Measurements from ENCODE around the gene PRKCZ. TPM values are rescaled to one million over a fixed set of nuclear protein-coding genes. Genes with fewer than 3 reads are reported as not detected.

Gene PRKCZ
- total RNA-seq, 1 donor, result 0.72 TPM

- Histone ChIP-seq H4K20me1 (ENCODE audit: insufficient read depth, low read length) (no peaks in the 10 kb centered on the region), H3K27ac (ENCODE audit: low read depth, low read length) (no peak overlapping the region), H3K27me3 (ENCODE audit: insufficient read depth, low read length) (peaks cover 3% of the 10 kb centered on the region), H3K79me2 (ENCODE audit: insufficient read depth, low read length) (no peaks in the 10 kb centered on the region), H3K4me2 (ENCODE audit: insufficient read depth, low read length) (no peak overlapping the region), H2AFZ (ENCODE audit: low read length) (no peak overlapping the region), H3K4me1 (ENCODE audit: insufficient read depth, low read length) (no peaks in the 10 kb centered on the region), H3K36me3 (ENCODE audit: insufficient read depth, low read length) (no peaks in the 10 kb centered on the region), H3K4me3 (ENCODE audit: insufficient read depth, low read length) (no peak overlapping the region), H3K9me3 (ENCODE audit: low read depth, low read length) (no peaks in the 10 kb centered on the region)
- no peak for TF ChIP-seq CTCF (IDR thresholded peaks at IDR 0.05; ENCODE audit: extremely low read depth, low read depth, low read length)
- DNase-seq (ENCODE audit: insufficient read length, low spot score, missing footprints), result peak; percentile 68
Observed at GRCh38 chr1:2158272-2158671, 108.1 kb downstream of the PRKCZ start.

GRCh38 chr1:2159124-2159523 is 108.9 kb downstream of the PRKCZ start:
- Histone ChIP-seq H3K9me3 (ENCODE audit: low read depth, low read length) (no peaks in the 10 kb centered on the region), H3K27ac (ENCODE audit: low read depth, low read length) (no peak overlapping the region), H3K4me3 (ENCODE audit: insufficient read depth, low read length) (no peak overlapping the region), H2AFZ (ENCODE audit: low read length) (no peak overlapping the region), H3K36me3 (ENCODE audit: insufficient read depth, low read length) (no peaks in the 10 kb centered on the region), H3K79me2 (ENCODE audit: insufficient read depth, low read length) (no peaks in the 10 kb centered on the region), H3K4me1 (ENCODE audit: insufficient read depth, low read length) (no peaks in the 10 kb centered on the region), H3K4me2 (ENCODE audit: insufficient read depth, low read length) (no peak overlapping the region), H4K20me1 (ENCODE audit: insufficient read depth, low read length) (no peaks in the 10 kb centered on the region), H3K27me3 (ENCODE audit: insufficient read depth, low read length) (peaks cover 3% of the 10 kb centered on the region)
- DNase-seq (ENCODE audit: insufficient read length, low spot score, missing footprints), result no peak
- TF ChIP-seq CTCF (IDR thresholded peaks at IDR 0.05; ENCODE audit: extremely low read depth, low read depth, low read length), result no peak

- H3K27me3 ChIP-seq (ENCODE audit: insufficient read depth, low read length), result peaks cover 3% of the 10 kb centered on the region
- no peaks in the 10 kb centered on the region for H3K79me2 ChIP-seq (ENCODE audit: insufficient read depth, low read length)
- H2AFZ ChIP-seq (ENCODE audit: low read length), result no peak overlapping the region
- H3K4me2 ChIP-seq (ENCODE audit: insufficient read depth, low read length), result no peak overlapping the region
- H3K36me3 ChIP-seq (ENCODE audit: insufficient read depth, low read length), result no peaks in the 10 kb centered on the region
- H3K4me3 ChIP-seq (ENCODE audit: insufficient read depth, low read length), result no peak overlapping the region
- DNase-seq (ENCODE audit: insufficient read length, low spot score, missing footprints), result no peak
- no peak for TF ChIP-seq CTCF (IDR thresholded peaks at IDR 0.05; ENCODE audit: extremely low read depth, low read depth, low read length)
- no peaks in the 10 kb centered on the region for H4K20me1 ChIP-seq (ENCODE audit: insufficient read depth, low read length)
- H3K9me3 ChIP-seq (ENCODE audit: low read depth, low read length), result no peaks in the 10 kb centered on the region
- H3K4me1 ChIP-seq (ENCODE audit: insufficient read depth, low read length), result no peaks in the 10 kb centered on the region
- H3K27ac ChIP-seq (ENCODE audit: low read depth, low read length), result no peak overlapping the region
Observed at GRCh38 chr1:2160451-2161300, 110.5 kb downstream of the PRKCZ start.

- Histone ChIP-seq H3K27me3 (ENCODE audit: insufficient read depth, low read length) (peaks cover 15% of the 10 kb centered on the region), H4K20me1 (ENCODE audit: insufficient read depth, low read length) (no peaks in the 10 kb centered on the region), H3K27ac (ENCODE audit: low read depth, low read length) (no peak overlapping the region), H3K36me3 (ENCODE audit: insufficient read depth, low read length) (no peaks in the 10 kb centered on the region), H3K9me3 (ENCODE audit: low read depth, low read length) (no peaks in the 10 kb centered on the region), H3K4me1 (ENCODE audit: insufficient read depth, low read length) (no peaks in the 10 kb centered on the region), H3K4me3 (ENCODE audit: insufficient read depth, low read length) (no peak overlapping the region), H2AFZ (ENCODE audit: low read length) (no peak overlapping the region), H3K79me2 (ENCODE audit: insufficient read depth, low read length) (no peaks in the 10 kb centered on the region), H3K4me2 (ENCODE audit: insufficient read depth, low read length) (no peak overlapping the region)
- DNase-seq (ENCODE audit: insufficient read length, low spot score, missing footprints), result no peak
- TF ChIP-seq CTCF (IDR thresholded peaks at IDR 0.05; ENCODE audit: extremely low read depth, low read depth, low read length), result no peak
Observed at GRCh38 chr1:2163205-2163604, 113.0 kb downstream of the PRKCZ start.

All from osteoblast (primary cell).